ENCODE measurements around the gene COX8C. TPM values are rescaled to one million over a fixed set of nuclear protein-coding genes. Genes with fewer than 3 reads are reported as not detected.
A peak's percentile ranks its signal among the peaks of the same experiment; 100 is the strongest.

The COX8C gene, protein sequence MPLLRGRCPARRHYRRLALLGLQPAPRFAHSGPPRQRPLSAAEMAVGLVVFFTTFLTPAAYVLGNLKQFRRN
- total RNA-seq (not detected), polyA plus RNA-seq (ENCODE audit: insufficient read depth in 1 of 8, insufficient read length in 8 of 8, low replicate concordance in 1 of 8) (under 1 TPM in 4 of 8 donors, not detected in 4; 0.23 to 0.74 (median 0.34) TPM)
- long read RNA-seq, donor 1: 0 reads
- long read RNA-seq, donor 2: 0 reads
- long read RNA-seq, donor 3: 0 reads
- long read RNA-seq, donor 4: 0 reads
- long read RNA-seq, donor 5: 0 reads
- long read RNA-seq, donor 6: 0 reads
- long read RNA-seq, donor 7: 0 reads
- long read RNA-seq, donor 8: 0 reads
- long read RNA-seq, donor 9: 0 reads
- long read RNA-seq, donor 10: 0 reads
- long read RNA-seq, donor 11: 0 reads

GRCh38 chr14:93346926-93347721 is at the start of gene COX8C:
TSS of gene COX8C (plus strand) at chr14:93347182. CDS start at chr14:93347269, 87 bp downstream.
- Histone ChIP-seq H3K27me3 (ENCODE audit: control insufficient read depth, insufficient read depth, low read length) (no peaks in the 10 kb centered on the region), H3K9me3 (replicated peaks; ENCODE audit: control insufficient read depth, low read depth, low read length) (no peaks in the 10 kb centered on the region), H3K4me3 (ENCODE audit: low read length) (no peak within 1 kb of the TSS), H3K36me3 (ENCODE audit: control insufficient read depth, insufficient read depth, low read length) (no peaks in the 10 kb centered on the region), H3K4me1 (ENCODE audit: control insufficient read depth, insufficient read depth, low read length) (no peaks in the 10 kb centered on the region), H3K27ac (ENCODE audit: low read length) (no peak within 1 kb of the TSS)
- WGBS (ENCODE audit: insufficient coverage): 94% methylated on average over 59 of the region's 60 CpGs
- DNase-seq: no peak

DNA sequence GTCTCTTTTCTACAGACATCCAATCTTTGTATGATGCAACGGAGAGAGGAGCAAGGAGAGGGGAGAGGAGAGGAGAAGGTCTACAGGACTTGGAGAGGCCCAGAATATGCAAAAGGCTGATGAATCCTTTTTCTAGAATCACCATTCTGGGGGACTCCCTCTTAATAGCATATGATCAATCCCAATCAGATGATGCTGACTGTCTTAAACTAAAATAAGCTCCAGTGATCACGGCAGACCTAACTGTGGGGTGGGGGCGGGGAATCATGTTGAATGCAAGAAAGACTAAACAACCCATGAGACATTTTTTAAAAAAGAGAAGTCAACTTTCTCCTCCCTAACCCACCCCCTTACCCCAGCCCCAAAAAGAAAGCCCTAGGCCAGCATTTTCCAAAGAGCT is 47.6 kb upstream of the COX8C start:
- WGBS (ENCODE audit: insufficient coverage): no CpG with 5 or more reads among the region's 3 CpGs
- Histone ChIP-seq H3K36me3 (ENCODE audit: control insufficient read depth, insufficient read depth, low read length) (no peaks in the 10 kb centered on the region), H3K4me3 (ENCODE audit: low read length) (no peak overlapping the region), H3K27me3 (ENCODE audit: control insufficient read depth, insufficient read depth, low read length) (no peaks in the 10 kb centered on the region), H3K9me3 (replicated peaks; ENCODE audit: control insufficient read depth, low read depth, low read length) (no peaks in the 10 kb centered on the region), H3K27ac (ENCODE audit: low read length) (no peak overlapping the region), H3K4me1 (ENCODE audit: control insufficient read depth, insufficient read depth, low read length) (peaks cover 2% of the 10 kb centered on the region)
- DNase-seq: no peak

- H3K4me1 ChIP-seq (ENCODE audit: control insufficient read depth, insufficient read depth, low read length): peaks cover 2% of the 10 kb centered on the region
- no peak overlapping the region for H3K27ac ChIP-seq (ENCODE audit: low read length)
- H3K9me3 ChIP-seq (replicated peaks; ENCODE audit: control insufficient read depth, low read depth, low read length): no peaks in the 10 kb centered on the region
- no peak overlapping the region for H3K4me3 ChIP-seq (ENCODE audit: low read length)
- DNase-seq: peak; percentile 15
- no peaks in the 10 kb centered on the region for H3K27me3 ChIP-seq (ENCODE audit: control insufficient read depth, insufficient read depth, low read length)
- no CpG with 5 or more reads among the region's 6 CpGs for WGBS (ENCODE audit: insufficient coverage)
- H3K36me3 ChIP-seq (ENCODE audit: control insufficient read depth, insufficient read depth, low read length): no peaks in the 10 kb centered on the region
Measured at GRCh38 chr14:93299866-93300265, 47.1 kb upstream of the COX8C start.

- DNase-seq: no peak
- H3K27me3 ChIP-seq (ENCODE audit: control insufficient read depth, insufficient read depth, low read length): no peaks in the 10 kb centered on the region
- no peak overlapping the region for H3K4me3 ChIP-seq (ENCODE audit: low read length)
- 72% methylated on average over 4 of the region's 6 CpGs for WGBS (ENCODE audit: insufficient coverage)
- H3K36me3 ChIP-seq (ENCODE audit: control insufficient read depth, insufficient read depth, low read length): no peaks in the 10 kb centered on the region
- H3K4me1 ChIP-seq (ENCODE audit: control insufficient read depth, insufficient read depth, low read length): peaks cover 2% of the 10 kb centered on the region
- H3K27ac ChIP-seq (ENCODE audit: low read length): no peak overlapping the region
- H3K9me3 ChIP-seq (replicated peaks; ENCODE audit: control insufficient read depth, low read depth, low read length): no peaks in the 10 kb centered on the region
Measured at GRCh38 chr14:93301821-93302447, 45.0 kb upstream of the COX8C start.

GRCh38 chr14:93302688-93303581 is 44.0 kb upstream of the COX8C start:
- Histone ChIP-seq H3K4me1 (ENCODE audit: control insufficient read depth, insufficient read depth, low read length) (peaks cover 2% of the 10 kb centered on the region), H3K36me3 (ENCODE audit: control insufficient read depth, insufficient read depth, low read length) (no peaks in the 10 kb centered on the region), H3K27ac (ENCODE audit: low read length) (no peak overlapping the region), H3K27me3 (ENCODE audit: control insufficient read depth, insufficient read depth, low read length) (no peaks in the 10 kb centered on the region), H3K4me3 (ENCODE audit: low read length) (no peak overlapping the region), H3K9me3 (replicated peaks; ENCODE audit: control insufficient read depth, low read depth, low read length) (no peaks in the 10 kb centered on the region)
- DNase-seq: no peak
- 77% methylated on average over 6 of the region's 12 CpGs for WGBS (ENCODE audit: insufficient coverage)

DNA sequence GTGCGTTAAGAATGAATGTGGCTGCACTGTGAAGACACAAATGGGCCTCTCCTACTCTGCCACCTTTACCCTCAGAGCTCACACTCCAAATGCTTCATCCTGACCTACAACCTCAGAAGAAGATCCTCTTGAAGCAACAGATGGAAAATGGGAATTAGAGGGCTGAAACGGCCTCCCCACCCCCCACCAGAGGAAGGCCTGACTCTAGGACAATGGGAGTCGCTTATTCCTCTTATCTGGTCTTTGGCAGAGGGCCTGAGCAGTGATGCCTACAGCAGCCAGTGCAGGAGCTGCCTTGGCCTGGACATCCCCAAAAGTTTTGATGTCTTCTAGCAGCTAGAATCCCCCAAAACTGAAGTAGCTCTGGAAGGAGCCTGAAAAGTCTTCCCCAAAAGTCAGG is 43.3 kb upstream of the COX8C start:
- no peaks in the 10 kb centered on the region for H3K9me3 ChIP-seq (replicated peaks; ENCODE audit: control insufficient read depth, low read depth, low read length)
- 75% methylated on average over 1 of the region's 3 CpGs for WGBS (ENCODE audit: insufficient coverage)
- H3K27ac ChIP-seq (ENCODE audit: low read length): no peak overlapping the region
- DNase-seq: no peak
- no peak overlapping the region for H3K4me3 ChIP-seq (ENCODE audit: low read length)
- no peaks in the 10 kb centered on the region for H3K36me3 ChIP-seq (ENCODE audit: control insufficient read depth, insufficient read depth, low read length)
- H3K27me3 ChIP-seq (ENCODE audit: control insufficient read depth, insufficient read depth, low read length): no peaks in the 10 kb centered on the region
- H3K4me1 ChIP-seq (ENCODE audit: control insufficient read depth, insufficient read depth, low read length): peaks cover 2% of the 10 kb centered on the region

DNA sequence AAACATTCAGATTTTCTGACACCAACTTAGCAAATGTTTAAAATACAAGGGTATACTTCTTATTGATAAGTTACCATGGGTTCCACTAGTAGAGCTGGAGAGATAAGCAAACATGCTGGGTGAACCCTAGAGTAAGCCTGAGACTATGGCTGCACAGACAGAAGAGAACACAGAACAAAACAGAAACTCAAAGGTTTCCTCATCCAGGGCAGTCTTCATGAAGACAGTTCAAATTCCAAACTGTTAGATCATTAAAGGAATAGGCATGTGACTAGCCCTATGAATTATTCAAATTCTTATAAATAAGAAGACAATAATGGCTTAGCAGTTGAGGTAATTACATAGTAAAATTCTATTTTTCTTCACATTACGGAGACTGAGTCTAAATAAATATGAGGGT is 42.2 kb upstream of the COX8C start:
- Histone ChIP-seq H3K27me3 (ENCODE audit: control insufficient read depth, insufficient read depth, low read length) (no peaks in the 10 kb centered on the region), H3K4me1 (ENCODE audit: control insufficient read depth, insufficient read depth, low read length) (peaks cover under 1% of the 10 kb centered on the region), H3K27ac (ENCODE audit: low read length) (no peak overlapping the region), H3K9me3 (replicated peaks; ENCODE audit: control insufficient read depth, low read depth, low read length) (no peaks in the 10 kb centered on the region), H3K36me3 (ENCODE audit: control insufficient read depth, insufficient read depth, low read length) (no peaks in the 10 kb centered on the region), H3K4me3 (ENCODE audit: low read length) (no peak overlapping the region)
- WGBS (ENCODE audit: insufficient coverage): no CpG with 5 or more reads among the region's 1 CpG
- no peak for DNase-seq

DNA sequence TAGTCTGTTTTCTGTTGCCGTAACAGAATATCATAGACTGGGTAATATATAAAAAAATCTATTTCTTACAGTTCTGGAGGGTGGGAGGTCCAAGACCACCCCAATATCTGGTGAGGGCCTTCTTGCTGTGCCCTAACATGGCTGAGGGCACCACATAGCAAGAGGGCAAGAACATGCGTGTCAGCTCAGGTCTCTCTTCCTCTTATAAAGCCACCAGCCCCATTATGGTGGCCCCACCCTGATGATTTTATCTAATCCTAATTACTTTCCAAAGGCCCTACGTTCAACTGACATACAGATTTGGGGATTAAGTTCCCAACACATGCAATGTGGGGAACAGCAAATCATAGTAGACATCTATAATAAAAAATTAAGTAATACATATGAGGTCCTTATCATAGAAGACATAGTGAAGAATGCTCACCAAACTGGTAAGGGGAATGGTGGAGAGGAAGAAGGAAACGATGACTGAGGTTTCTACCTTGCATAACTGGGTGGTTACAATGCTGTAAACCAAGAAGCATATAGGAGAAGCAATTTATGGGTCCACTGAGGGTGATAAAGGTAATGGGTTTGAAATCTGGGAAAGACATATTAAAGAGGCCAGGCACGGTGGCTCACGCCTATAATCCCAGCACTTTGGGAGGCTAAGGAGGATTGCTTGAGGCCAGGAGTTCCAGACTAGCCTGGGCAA is 41.1 kb upstream of the COX8C start:
- Histone ChIP-seq H3K27me3 (ENCODE audit: control insufficient read depth, insufficient read depth, low read length) (no peaks in the 10 kb centered on the region), H3K4me1 (ENCODE audit: control insufficient read depth, insufficient read depth, low read length) (no peaks in the 10 kb centered on the region), H3K4me3 (ENCODE audit: low read length) (no peak overlapping the region), H3K27ac (ENCODE audit: low read length) (no peak overlapping the region), H3K36me3 (ENCODE audit: control insufficient read depth, insufficient read depth, low read length) (no peaks in the 10 kb centered on the region), H3K9me3 (replicated peaks; ENCODE audit: control insufficient read depth, low read depth, low read length) (no peaks in the 10 kb centered on the region)
- WGBS (ENCODE audit: insufficient coverage): 71% methylated on average over 1 of the region's 6 CpGs
- no peak for DNase-seq

- DNase-seq: no peak
- Histone ChIP-seq H3K27ac (ENCODE audit: low read length) (no peak overlapping the region), H3K4me3 (ENCODE audit: low read length) (no peak overlapping the region), H3K4me1 (ENCODE audit: control insufficient read depth, insufficient read depth, low read length) (no peaks in the 10 kb centered on the region), H3K36me3 (ENCODE audit: control insufficient read depth, insufficient read depth, low read length) (no peaks in the 10 kb centered on the region), H3K9me3 (replicated peaks; ENCODE audit: control insufficient read depth, low read depth, low read length) (no peaks in the 10 kb centered on the region), H3K27me3 (ENCODE audit: control insufficient read depth, insufficient read depth, low read length) (no peaks in the 10 kb centered on the region)
Measured at GRCh38 chr14:93306812-93307211, 40.2 kb upstream of the COX8C start.

Data from muscle of leg (tissue), 16 donors.